Measurements from ENCODE around the gene COLQ. TPM values are rescaled to one million over a fixed set of nuclear protein-coding genes. Genes with fewer than 3 reads are reported as not detected.

The COLQ gene
- total and polyA plus RNA-seq, 4 donors, result 0.27 to 2.6 (median 0.67) TPM

DNA sequence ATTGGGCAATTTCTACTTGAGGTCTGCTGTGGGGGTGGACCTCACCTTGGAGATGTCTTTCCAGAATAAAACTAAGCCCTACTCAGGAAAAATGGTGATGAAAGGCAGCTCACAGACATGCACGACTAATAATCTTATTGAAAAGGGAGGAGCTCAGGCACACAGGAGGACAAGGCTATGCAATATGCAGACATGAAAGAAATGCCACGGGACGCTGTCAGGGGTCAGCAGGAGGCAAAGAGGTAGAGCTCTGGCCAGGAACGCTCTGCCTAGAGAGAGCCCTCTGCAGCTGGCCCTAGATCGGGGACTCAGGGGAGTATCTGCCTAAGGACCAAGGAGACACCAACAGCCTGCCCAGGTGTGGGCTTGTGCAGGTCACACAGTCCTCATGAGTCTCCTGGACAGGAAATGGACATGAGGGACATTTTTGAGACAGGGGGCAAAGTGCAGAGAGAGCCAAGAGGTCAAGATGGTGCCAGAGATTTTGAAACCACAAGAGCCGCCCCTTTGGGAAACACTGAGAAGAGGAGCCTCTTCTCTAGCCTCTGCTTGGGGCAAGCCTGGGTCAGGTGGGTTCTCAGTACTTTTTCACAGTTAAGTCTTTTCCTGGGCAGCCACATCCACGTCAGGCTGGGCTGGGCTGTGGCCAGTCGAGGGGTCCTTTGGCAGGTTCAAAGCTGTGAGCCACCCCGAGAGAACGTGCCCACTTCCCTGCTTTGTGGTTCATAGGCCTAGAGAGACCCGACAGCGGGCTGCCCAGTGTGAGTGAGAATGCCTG lies 70.9 kb downstream of the COLQ start (continued):
- TF ChIP-seq, protein P1, sequence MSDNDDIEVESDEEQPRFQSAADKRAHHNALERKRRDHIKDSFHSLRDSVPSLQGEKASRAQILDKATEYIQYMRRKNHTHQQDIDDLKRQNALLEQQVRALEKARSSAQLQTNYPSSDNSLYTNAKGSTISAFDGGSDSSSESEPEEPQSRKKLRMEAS (IDR thresholded peaks at IDR 0.05), result no peak
- no peak for TF ChIP-seq YY1 (IDR thresholded peaks at IDR 0.05)
- TF ChIP-seq RAD21 (IDR thresholded peaks at IDR 0.05), result no peak

DNA sequence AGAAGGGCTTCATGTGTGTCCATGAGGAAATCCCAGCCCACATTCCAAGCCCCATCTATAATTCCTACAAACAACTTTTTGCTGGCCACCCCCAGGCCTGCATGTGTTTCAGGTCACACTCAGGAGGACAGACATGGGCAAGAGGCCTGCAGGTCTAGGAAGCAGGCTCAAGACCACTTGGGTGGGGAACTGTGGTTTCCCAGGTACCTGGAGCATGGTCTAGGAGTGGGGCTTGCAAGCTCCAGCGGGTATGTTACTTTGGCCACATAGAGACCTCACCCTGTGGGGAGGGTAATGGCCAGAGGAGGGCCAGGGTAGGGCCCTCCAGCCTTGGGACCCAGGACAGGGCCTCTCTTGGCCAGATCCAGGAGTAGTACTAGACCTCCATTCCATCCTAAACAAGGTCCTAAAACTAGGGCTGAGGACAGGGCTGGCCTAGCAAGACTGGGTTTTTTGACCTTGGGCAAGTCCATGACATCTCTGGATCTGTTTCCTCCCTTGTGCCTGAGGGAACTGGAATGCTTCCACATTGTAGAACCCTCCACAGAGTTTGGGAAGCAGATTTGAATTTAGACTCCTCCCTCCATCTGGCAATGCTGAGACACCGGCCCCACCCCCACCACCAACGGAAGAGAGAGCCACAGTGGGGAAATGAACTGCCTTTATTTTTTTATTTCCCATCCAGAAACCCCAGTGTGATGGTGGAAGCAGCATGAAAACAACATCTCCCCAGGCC lies 71.8 kb downstream of the COLQ start:
- H3K27ac ChIP-seq (ENCODE audit: low read depth in 1 of 2, low read length in 2 of 2), result no peak overlapping the region
- no peaks in the 10 kb centered on the region for H3K27me3 ChIP-seq (ENCODE audit: control insufficient read depth in 4 of 4, insufficient read depth in 4 of 4, low read length in 3 of 4)
- TF ChIP-seq FOXA2 (IDR thresholded peaks at IDR 0.05), result no peak
- no peak for TF ChIP-seq TAF1 (conservative IDR thresholded peaks at IDR 0.05)
- TF ChIP-seq HNF4G (IDR thresholded peaks at IDR 0.05), result no peak
- TF ChIP-seq, protein P2, sequence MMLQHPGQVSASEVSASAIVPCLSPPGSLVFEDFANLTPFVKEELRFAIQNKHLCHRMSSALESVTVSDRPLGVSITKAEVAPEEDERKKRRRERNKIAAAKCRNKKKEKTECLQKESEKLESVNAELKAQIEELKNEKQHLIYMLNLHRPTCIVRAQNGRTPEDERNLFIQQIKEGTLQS (IDR thresholded peaks at IDR 0.05), result no peak
- no peak for TF ChIP-seq RAD21 (IDR thresholded peaks at IDR 0.05)
- TF ChIP-seq, protein P1 (IDR thresholded peaks at IDR 0.05), result no peak
- no peak for TF ChIP-seq SP1 (IDR thresholded peaks at IDR 0.05)
- TF ChIP-seq GABPA (IDR thresholded peaks at IDR 0.05 in 1 of 2, conservative IDR thresholded peaks at IDR 0.05 in 1 of 2), result no peak
- no peak for TF ChIP-seq YY1 (IDR thresholded peaks at IDR 0.05)
- no peak for TF ChIP-seq JUND (IDR thresholded peaks at IDR 0.05)
- TF ChIP-seq RXRA (IDR thresholded peaks at IDR 0.05), result no peak
- TF ChIP-seq, protein P3, sequence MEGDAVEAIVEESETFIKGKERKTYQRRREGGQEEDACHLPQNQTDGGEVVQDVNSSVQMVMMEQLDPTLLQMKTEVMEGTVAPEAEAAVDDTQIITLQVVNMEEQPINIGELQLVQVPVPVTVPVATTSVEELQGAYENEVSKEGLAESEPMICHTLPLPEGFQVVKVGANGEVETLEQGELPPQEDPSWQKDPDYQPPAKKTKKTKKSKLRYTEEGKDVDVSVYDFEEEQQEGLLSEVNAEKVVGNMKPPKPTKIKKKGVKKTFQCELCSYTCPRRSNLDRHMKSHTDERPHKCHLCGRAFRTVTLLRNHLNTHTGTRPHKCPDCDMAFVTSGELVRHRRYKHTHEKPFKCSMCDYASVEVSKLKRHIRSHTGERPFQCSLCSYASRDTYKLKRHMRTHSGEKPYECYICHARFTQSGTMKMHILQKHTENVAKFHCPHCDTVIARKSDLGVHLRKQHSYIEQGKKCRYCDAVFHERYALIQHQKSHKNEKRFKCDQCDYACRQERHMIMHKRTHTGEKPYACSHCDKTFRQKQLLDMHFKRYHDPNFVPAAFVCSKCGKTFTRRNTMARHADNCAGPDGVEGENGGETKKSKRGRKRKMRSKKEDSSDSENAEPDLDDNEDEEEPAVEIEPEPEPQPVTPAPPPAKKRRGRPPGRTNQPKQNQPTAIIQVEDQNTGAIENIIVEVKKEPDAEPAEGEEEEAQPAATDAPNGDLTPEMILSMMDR (IDR thresholded peaks at IDR 0.05; ENCODE audit: low read depth, low read length, missing input control), result no peak
- no peak for TF ChIP-seq NR2F2 (IDR thresholded peaks at IDR 0.05)
- TF ChIP-seq EGR1 (IDR thresholded peaks at IDR 0.05; ENCODE audit: low read depth in 2 of 2), result no peak
- no peak for TF ChIP-seq FOXA1 (IDR thresholded peaks at IDR 0.05)
- TF ChIP-seq HNF4A (conservative IDR thresholded peaks at IDR 0.05), result no peak
- TF ChIP-seq, protein P4, sequence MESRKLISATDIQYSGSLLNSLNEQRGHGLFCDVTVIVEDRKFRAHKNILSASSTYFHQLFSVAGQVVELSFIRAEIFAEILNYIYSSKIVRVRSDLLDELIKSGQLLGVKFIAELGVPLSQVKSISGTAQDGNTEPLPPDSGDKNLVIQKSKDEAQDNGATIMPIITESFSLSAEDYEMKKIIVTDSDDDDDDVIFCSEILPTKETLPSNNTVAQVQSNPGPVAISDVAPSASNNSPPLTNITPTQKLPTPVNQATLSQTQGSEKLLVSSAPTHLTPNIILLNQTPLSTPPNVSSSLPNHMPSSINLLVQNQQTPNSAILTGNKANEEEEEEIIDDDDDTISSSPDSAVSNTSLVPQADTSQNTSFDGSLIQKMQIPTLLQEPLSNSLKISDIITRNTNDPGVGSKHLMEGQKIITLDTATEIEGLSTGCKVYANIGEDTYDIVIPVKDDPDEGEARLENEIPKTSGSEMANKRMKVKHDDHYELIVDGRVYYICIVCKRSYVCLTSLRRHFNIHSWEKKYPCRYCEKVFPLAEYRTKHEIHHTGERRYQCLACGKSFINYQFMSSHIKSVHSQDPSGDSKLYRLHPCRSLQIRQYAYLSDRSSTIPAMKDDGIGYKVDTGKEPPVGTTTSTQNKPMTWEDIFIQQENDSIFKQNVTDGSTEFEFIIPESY (IDR thresholded peaks at IDR 0.05), result no peak
- TF ChIP-seq, protein P5, sequence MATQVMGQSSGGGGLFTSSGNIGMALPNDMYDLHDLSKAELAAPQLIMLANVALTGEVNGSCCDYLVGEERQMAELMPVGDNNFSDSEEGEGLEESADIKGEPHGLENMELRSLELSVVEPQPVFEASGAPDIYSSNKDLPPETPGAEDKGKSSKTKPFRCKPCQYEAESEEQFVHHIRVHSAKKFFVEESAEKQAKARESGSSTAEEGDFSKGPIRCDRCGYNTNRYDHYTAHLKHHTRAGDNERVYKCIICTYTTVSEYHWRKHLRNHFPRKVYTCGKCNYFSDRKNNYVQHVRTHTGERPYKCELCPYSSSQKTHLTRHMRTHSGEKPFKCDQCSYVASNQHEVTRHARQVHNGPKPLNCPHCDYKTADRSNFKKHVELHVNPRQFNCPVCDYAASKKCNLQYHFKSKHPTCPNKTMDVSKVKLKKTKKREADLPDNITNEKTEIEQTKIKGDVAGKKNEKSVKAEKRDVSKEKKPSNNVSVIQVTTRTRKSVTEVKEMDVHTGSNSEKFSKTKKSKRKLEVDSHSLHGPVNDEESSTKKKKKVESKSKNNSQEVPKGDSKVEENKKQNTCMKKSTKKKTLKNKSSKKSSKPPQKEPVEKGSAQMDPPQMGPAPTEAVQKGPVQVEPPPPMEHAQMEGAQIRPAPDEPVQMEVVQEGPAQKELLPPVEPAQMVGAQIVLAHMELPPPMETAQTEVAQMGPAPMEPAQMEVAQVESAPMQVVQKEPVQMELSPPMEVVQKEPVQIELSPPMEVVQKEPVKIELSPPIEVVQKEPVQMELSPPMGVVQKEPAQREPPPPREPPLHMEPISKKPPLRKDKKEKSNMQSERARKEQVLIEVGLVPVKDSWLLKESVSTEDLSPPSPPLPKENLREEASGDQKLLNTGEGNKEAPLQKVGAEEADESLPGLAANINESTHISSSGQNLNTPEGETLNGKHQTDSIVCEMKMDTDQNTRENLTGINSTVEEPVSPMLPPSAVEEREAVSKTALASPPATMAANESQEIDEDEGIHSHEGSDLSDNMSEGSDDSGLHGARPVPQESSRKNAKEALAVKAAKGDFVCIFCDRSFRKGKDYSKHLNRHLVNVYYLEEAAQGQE (IDR thresholded peaks at IDR 0.05), result no peak
- no peak overlapping the region for H3K4me3 ChIP-seq (ENCODE audit: low read depth in 1 of 3, low read length in 3 of 3)
- DNase-seq (ENCODE audit: low spot score), result no peak
- H3K9ac ChIP-seq (ENCODE audit: low read depth in 1 of 2, low read length in 2 of 2), result no peak overlapping the region
- H3K9me3 ChIP-seq (ENCODE audit: control insufficient read depth in 4 of 4, low read length in 3 of 4), result no peaks in the 10 kb centered on the region
- no peaks in the 10 kb centered on the region for H3K4me1 ChIP-seq (ENCODE audit: control insufficient read depth in 4 of 4, insufficient read depth in 4 of 4, low read length in 3 of 4)
- H3K36me3 ChIP-seq (ENCODE audit: control insufficient read depth in 4 of 4, insufficient read depth in 3 of 4, low read depth in 1 of 4, low read length in 3 of 4), result peaks cover 0 to 8% (median 0%) of the 10 kb centered on the region in 4 donors
- WGBS, result 86% methylated on average over 3 of the region's 3 CpGs
